ENCODE measurements around the gene RAPGEF4.

Gene RAPGEF4

DNA sequence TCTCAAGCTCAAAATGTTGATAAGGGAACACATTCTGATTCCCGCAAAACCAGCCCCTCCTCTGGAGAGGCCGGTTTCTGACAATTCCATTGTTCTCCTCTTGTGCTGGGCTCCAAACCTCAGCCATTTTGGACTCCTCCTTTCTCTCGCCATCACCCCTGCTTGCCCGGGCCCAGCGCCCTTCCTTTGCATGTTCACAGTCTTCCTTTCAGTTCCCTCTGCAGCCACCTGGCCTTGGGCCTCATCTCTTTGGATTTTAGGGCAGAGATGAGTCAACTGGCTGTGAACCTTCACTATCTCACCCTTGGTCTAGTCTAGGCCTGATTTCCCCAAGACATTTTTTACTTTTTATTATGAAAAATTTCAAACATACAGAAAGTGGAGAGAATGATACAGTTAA is 184.1 kb downstream of the RAPGEF4 start:
- Histone ChIP-seq H3K36me3 (no peaks in the 10 kb centered on the region), H3K4me1 (ENCODE audit: control insufficient read depth in 1 of 2, insufficient read depth in 1 of 2, low read depth in 1 of 2, low read length in 1 of 2) (no peaks in the 10 kb centered on the region), H3K27me3 (peaks cover 15% of the 10 kb centered on the region), H3K4me3 (ENCODE audit: low read depth in 1 of 2, low read length in 1 of 2) (no peak overlapping the region), H3K9me3 (no peaks in the 10 kb centered on the region), H3K27ac (no peak overlapping the region)
- TF ChIP-seq, protein P1, sequence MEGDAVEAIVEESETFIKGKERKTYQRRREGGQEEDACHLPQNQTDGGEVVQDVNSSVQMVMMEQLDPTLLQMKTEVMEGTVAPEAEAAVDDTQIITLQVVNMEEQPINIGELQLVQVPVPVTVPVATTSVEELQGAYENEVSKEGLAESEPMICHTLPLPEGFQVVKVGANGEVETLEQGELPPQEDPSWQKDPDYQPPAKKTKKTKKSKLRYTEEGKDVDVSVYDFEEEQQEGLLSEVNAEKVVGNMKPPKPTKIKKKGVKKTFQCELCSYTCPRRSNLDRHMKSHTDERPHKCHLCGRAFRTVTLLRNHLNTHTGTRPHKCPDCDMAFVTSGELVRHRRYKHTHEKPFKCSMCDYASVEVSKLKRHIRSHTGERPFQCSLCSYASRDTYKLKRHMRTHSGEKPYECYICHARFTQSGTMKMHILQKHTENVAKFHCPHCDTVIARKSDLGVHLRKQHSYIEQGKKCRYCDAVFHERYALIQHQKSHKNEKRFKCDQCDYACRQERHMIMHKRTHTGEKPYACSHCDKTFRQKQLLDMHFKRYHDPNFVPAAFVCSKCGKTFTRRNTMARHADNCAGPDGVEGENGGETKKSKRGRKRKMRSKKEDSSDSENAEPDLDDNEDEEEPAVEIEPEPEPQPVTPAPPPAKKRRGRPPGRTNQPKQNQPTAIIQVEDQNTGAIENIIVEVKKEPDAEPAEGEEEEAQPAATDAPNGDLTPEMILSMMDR (IDR thresholded peaks at IDR 0.05), result no peak

DNA sequence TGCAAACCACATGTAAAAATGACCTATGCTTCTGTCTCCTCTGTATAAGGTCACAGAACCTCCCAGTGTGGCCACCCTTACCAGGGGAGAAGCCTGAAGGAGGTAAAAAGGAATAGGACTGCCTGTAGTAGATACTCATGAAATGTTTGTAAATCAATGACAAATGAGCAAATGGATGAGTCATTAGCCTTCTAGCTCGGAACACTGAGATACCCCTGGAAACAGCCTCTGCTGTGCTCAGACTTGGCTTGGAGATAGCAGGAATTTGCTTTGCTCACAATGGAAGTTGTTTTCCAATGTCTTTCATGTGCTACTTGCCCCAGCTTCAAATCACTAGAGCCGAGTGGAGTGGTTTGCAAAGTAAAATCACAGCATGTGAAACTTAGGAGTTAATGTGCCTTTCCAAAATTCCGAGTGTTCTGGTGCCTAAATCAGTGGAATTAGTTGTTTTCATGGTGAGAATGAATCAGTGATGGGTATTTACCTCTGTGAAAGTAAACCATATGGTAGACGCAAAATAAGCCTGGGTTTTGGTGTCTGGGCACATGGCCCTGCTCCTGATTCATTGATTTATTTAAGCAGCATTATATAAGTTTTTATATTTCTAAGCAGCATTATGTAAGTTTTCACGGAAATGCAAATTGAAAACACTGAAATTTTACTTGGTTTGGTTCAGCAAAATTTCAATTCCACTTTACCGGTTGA is 186.0 kb downstream of the RAPGEF4 start:
- H3K36me3 ChIP-seq, result no peaks in the 10 kb centered on the region
- no peak overlapping the region for H3K27ac ChIP-seq
- TF ChIP-seq, protein P1 (IDR thresholded peaks at IDR 0.05), result no peak
- H3K4me3 ChIP-seq (ENCODE audit: low read depth in 1 of 2, low read length in 1 of 2), result no peak overlapping the region
- no peaks in the 10 kb centered on the region for H3K4me1 ChIP-seq (ENCODE audit: control insufficient read depth in 1 of 2, insufficient read depth in 1 of 2, low read depth in 1 of 2, low read length in 1 of 2)
- H3K27me3 ChIP-seq, result peaks cover 11% of the 10 kb centered on the region
- H3K9me3 ChIP-seq, result no peaks in the 10 kb centered on the region

DNA sequence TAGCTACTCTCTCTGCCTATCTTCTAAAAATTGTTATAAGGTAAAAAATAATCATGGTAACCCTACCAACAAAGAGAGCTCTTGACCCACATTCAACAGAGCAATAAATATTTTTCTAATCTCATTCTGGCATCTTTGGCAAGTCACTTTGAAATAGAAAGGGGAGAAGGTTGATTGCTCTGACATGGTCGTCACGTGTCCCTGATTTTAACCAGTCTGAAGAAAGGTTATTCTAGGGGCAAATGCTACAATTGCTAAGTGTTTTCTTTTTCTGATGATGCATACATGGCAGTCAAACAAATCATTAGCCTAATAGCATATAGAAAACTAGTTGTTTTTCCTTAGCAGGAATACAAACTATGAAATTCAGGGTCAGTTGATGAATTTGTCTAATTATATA is 186.7 kb downstream of the RAPGEF4 start:
- H3K9me3 ChIP-seq, result no peaks in the 10 kb centered on the region
- TF ChIP-seq, protein P1 (IDR thresholded peaks at IDR 0.05), result no peak
- H3K4me1 ChIP-seq (ENCODE audit: control insufficient read depth in 1 of 2, insufficient read depth in 1 of 2, low read depth in 1 of 2, low read length in 1 of 2), result no peaks in the 10 kb centered on the region
- no peak overlapping the region for H3K4me3 ChIP-seq (ENCODE audit: low read depth in 1 of 2, low read length in 1 of 2)
- peaks cover 11% of the 10 kb centered on the region for H3K27me3 ChIP-seq
- no peaks in the 10 kb centered on the region for H3K36me3 ChIP-seq
- H3K27ac ChIP-seq, result no peak overlapping the region

DNA sequence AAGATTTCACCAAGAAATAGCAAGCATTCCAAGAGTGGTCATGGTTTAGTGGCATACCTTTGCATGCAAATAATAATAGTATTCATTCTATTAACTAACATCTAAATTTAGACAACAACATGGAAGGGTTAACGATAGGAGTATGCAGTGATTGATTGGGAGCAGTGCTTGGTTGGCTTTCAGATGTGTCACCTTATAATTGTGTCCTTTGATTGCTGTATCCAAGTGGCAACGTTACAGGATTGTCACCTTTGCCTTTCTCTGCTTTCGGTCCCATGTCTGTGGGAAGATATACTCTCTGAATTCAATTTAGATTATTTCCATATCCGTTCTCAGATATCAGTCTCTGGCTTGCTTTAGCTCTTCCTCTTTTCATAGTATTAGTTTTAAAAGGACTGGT is 187.2 kb downstream of the RAPGEF4 start:
- Histone ChIP-seq H3K27me3 (peaks cover 11% of the 10 kb centered on the region), H3K4me1 (ENCODE audit: control insufficient read depth in 1 of 2, insufficient read depth in 1 of 2, low read depth in 1 of 2, low read length in 1 of 2) (no peaks in the 10 kb centered on the region), H3K27ac (no peak overlapping the region), H3K36me3 (no peaks in the 10 kb centered on the region), H3K4me3 (ENCODE audit: low read depth in 1 of 2, low read length in 1 of 2) (no peak overlapping the region), H3K9me3 (no peaks in the 10 kb centered on the region)
- TF ChIP-seq, protein P1 (IDR thresholded peaks at IDR 0.05), result no peak

DNA sequence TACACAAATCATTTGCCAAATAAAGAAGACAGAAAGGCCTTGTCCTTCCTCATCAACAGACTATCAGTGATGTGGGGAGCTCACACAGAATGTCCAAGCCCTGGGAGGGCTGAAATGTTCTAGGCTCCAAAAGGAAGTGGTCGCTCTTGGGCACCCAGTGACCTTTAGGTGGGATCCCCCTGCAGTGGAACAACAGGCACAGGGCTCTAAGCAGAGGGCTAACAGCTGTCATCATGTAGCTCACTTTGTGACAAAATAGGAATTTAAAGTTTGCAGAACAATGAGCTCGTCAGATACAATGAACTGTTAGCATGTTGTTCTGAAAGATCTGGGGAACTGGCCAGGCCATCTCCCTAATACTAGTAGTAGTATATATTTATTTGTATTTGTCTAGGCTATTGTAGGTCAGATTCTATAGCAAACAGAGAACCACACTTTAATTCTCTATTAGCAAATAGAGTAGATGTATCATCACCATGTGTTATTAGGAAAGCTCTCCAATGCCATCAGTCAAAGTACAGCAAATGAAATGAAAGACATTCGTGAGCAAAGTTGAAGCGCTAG is 188.5 kb downstream of the RAPGEF4 start:
- Histone ChIP-seq H3K9me3 (no peaks in the 10 kb centered on the region), H3K36me3 (no peaks in the 10 kb centered on the region), H3K27me3 (peaks cover 11% of the 10 kb centered on the region), H3K4me3 (ENCODE audit: low read depth in 1 of 2, low read length in 1 of 2) (no peak overlapping the region), H3K4me1 (ENCODE audit: control insufficient read depth in 1 of 2, insufficient read depth in 1 of 2, low read depth in 1 of 2, low read length in 1 of 2) (no peaks in the 10 kb centered on the region), H3K27ac (no peak overlapping the region)
- TF ChIP-seq, protein P1 (IDR thresholded peaks at IDR 0.05), result no peak
